SK-N-SH treated with all-trans-retinoic acid at 6 μM for 48 hours (cell line): ENCODE results near the gene SRSF1.
"Not testable (repeated sequence)": the region's sequence is repeated elsewhere in the genome, so short reads cannot be mapped to it uniquely, and the experiment has no call there.

Source experiments
- TF ChIP-seq, protein P1 (sequence below): fragments of 250-450 bp; sonication (Bioruptor Pico); IDR thresholded peaks from 2 replicates; pipeline ENCODE4 v1.8.0; 2020; ENCODE audit warnings: mild to moderate bottlenecking, moderate library complexity, borderline replicate concordance
- TF ChIP-seq, protein P2 (sequence below): fragments of 250-450 bp; sonication (Bioruptor Pico); IDR thresholded peaks from 2 replicates; pipeline ENCODE4 v1.8.0; 2021; ENCODE audit warnings: low read depth, mild to moderate bottlenecking, moderate library complexity, borderline replicate concordance

- TF ChIP-seq, protein P1, sequence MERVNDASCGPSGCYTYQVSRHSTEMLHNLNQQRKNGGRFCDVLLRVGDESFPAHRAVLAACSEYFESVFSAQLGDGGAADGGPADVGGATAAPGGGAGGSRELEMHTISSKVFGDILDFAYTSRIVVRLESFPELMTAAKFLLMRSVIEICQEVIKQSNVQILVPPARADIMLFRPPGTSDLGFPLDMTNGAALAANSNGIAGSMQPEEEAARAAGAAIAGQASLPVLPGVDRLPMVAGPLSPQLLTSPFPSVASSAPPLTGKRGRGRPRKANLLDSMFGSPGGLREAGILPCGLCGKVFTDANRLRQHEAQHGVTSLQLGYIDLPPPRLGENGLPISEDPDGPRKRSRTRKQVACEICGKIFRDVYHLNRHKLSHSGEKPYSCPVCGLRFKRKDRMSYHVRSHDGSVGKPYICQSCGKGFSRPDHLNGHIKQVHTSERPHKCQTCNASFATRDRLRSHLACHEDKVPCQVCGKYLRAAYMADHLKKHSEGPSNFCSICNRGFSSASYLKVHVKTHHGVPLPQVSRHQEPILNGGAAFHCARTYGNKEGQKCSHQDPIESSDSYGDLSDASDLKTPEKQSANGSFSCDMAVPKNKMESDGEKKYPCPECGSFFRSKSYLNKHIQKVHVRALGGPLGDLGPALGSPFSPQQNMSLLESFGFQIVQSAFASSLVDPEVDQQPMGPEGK (CRISPR knock-in tag): not testable (repeated sequence)
- TF ChIP-seq, protein P2, sequence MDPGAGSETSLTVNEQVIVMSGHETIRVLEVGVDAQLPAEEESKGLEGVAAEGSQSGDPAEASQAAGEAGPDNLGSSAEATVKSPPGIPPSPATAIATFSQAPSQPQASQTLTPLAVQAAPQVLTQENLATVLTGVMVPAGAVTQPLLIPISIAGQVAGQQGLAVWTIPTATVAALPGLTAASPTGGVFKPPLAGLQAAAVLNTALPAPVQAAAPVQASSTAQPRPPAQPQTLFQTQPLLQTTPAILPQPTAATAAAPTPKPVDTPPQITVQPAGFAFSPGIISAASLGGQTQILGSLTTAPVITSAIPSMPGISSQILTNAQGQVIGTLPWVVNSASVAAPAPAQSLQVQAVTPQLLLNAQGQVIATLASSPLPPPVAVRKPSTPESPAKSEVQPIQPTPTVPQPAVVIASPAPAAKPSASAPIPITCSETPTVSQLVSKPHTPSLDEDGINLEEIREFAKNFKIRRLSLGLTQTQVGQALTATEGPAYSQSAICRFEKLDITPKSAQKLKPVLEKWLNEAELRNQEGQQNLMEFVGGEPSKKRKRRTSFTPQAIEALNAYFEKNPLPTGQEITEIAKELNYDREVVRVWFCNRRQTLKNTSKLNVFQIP: not testable (repeated sequence)
These were observed 48.7 kb downstream of the SRSF1 start for GRCh38 chr17:57958391-57958790.
